Gastrocnemius medialis (tissue), 4 donors: ENCODE data around the gene PNMT. TPM values are rescaled to one million over a fixed set of nuclear protein-coding genes. Genes with fewer than 3 reads are reported as not detected.

Experiments
- ATAC-seq, 2 donors: fragments of 150-250 bp; one replicate each; pipeline ENCODE4 v1.9.1; 2016
- DNase-seq, 2 donors: peaks; one replicate each; pipeline ENCODE4 v3.0.0-alpha.2; 2019
- H3K27ac ChIP-seq, 4 donors: fragments of 200-600 bp; sonication (generic); 1 replicate in 1 of 4; 2 replicates in 3 of 4; pipeline ENCODE4 v1.5.1; 2016 to 2018; ENCODE audit warnings: mild to moderate bottlenecking in 2 of 4, moderate library complexity in 1 of 4
- H3K27me3 ChIP-seq, 3 donors: fragments of 200-600 bp; sonication (generic) in 2 of 3; 1 replicate in 1 of 3; 2 replicates in 2 of 3; pipeline versions ENCODE4 v1.5.1 to v1.6.0; 2016 to 2019; ENCODE audit warnings: mild to moderate bottlenecking in 1 of 3, moderate library complexity in 1 of 3
- H3K36me3 ChIP-seq, 2 donors: fragments of 200-600 bp; sonication (generic) in 1 of 2; one replicate each; pipeline ENCODE4 v1.5.1; 2017 to 2018
- H3K4me1 ChIP-seq, 2 donors: fragments of 200-600 bp; sonication (generic) in 1 of 2; one replicate each; pipeline ENCODE4 v1.5.1; 2016 to 2017; ENCODE audit warnings: mild to moderate bottlenecking in 2 of 2
- H3K4me3 ChIP-seq, 4 donors: fragments of 200-600 bp; sonication (generic) in 3 of 4; 1 replicate in 1 of 4; 2 replicates in 3 of 4; pipeline ENCODE4 v1.5.1; 2016 to 2019; ENCODE audit warnings: mild to moderate bottlenecking in 2 of 4
- H3K9me3 ChIP-seq, 3 donors: fragments of 200-600 bp; sonication (generic) in 2 of 3; 1 replicate in 1 of 3; 2 replicates in 2 of 3; pipeline ENCODE4 v1.5.1; 2016 to 2019
- CTCF ChIP-seq, 5 experiments: fragments of 450-650 bp in 3 of 5; fragments of 200-600 bp in 2 of 5; sonication (generic) in 2 of 5; IDR thresholded peaks in 4 of 5; conservative IDR thresholded peaks in 1 of 5; 1 replicate in 4 of 5; 2 replicates in 1 of 5; pipeline ENCODE4 v1.5.1; 2016 to 2019; ENCODE audit warnings: antibody characterized with exemption in 5 of 5, mild to moderate bottlenecking in 3 of 5, moderate library complexity in 3 of 5
- POLR2A ChIP-seq, 2 donors: fragments of 450-650 bp; IDR thresholded peaks; one replicate each; pipeline ENCODE4 v1.6.1; 2017; ENCODE audit warnings: antibody characterized with exemption in 2 of 2, mild to moderate bottlenecking in 2 of 2, moderate library complexity in 2 of 2
- in situ Hi-C, 4 donors: fragments of 200-750 bp; cut with MboI; loops; one replicate each; pipeline versions ENCODE4 v1.15.0 to v1.8.0; 2017; ENCODE audit warnings: low sequenced_read_pairs in 4 of 4
- intact Hi-C: fragments of 100-400 bp; cut with DNase I; formaldehyde crosslinking; loops from one replicate; pipeline ENCODE4 v1.15.1; 2023; ENCODE audit warnings: low total_unique reads
- total RNA-seq, 4 donors: library from RNA; depleted of rRNA; stranded (reverse); fragments of >200 nt; gene quantifications; one replicate each; pipeline versions ENCODE4 v1.1.0 to v1.2.3, GENCODE V29; 2016

The PNMT gene
- total RNA-seq, 4 donors from 2014 or later: 2.0 to 11.8 (median 7.1) TPM

GRCh38 chr17:39632153-39632941 lies 35.9 kb upstream of the PNMT start:
- Histone ChIP-seq H3K9me3 (no peaks in the 10 kb centered on the region), H3K4me1 (peaks cover 7 to 13% of the 10 kb centered on the region in 2 donors), H3K36me3 (no peaks in the 10 kb centered on the region), H3K27ac (no peak overlapping the region), H3K4me3 (no peak overlapping the region), H3K27me3 (peaks cover 7 to 12% (median 11%) of the 10 kb centered on the region in 3 donors)
- intact Hi-C loops: no loop called here
- no peak for ATAC-seq
- no peak for DNase-seq
- TF ChIP-seq POLR2A (IDR thresholded peaks at IDR 0.05) (no peak), CTCF (IDR thresholded peaks at IDR 0.05 in 4 of 5, conservative IDR thresholded peaks at IDR 0.05 in 1 of 5) (no peak)
- in situ Hi-C loops: no loop called here

- Histone ChIP-seq H3K27me3 (no peaks in the 10 kb centered on the region), H3K4me1 (peaks cover 19 to 23% of the 10 kb centered on the region in 2 donors), H3K36me3 (no peaks in the 10 kb centered on the region), H3K4me3 (no peak overlapping the region), H3K27ac (no peak overlapping the region), H3K9me3 (no peaks in the 10 kb centered on the region)
- in situ Hi-C loops (no loop called here), intact Hi-C loops (no loop called here)
- no peak for ATAC-seq
- DNase-seq: no peak
- TF ChIP-seq CTCF (IDR thresholded peaks at IDR 0.05 in 4 of 5, conservative IDR thresholded peaks at IDR 0.05 in 1 of 5): no peak
- TF ChIP-seq POLR2A (IDR thresholded peaks at IDR 0.05): no peak
Observed at GRCh38 chr17:39633570-39634183, 34.6 kb upstream of the PNMT start.

DNA sequence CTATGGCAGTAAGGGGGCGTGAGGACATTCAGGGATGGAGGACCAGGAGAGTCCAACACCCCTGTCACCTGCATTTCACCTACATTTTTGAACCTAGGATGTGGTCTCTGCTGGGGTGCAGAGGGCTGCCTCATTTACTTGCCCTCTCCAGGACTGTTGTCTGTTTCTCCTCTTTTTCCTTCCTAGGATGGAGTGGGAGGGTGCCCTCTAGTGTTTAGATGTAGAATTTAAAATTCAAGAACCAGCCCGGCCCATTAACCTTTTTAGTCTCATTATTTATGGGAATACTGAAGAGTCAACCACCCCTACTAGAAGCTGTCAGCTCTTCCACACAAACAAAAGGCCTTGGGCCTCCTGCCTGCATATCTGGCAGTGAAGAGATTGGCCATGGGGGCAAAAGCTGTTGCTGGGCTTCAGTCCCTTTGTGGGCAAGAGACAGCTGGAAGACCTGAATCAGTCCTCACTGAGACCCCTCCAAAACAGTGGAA lies 33.8 kb upstream of the PNMT start:
- no peak for DNase-seq
- no peaks in the 10 kb centered on the region for H3K36me3 ChIP-seq
- no peak for ATAC-seq
- TF ChIP-seq CTCF (IDR thresholded peaks at IDR 0.05 in 4 of 5, conservative IDR thresholded peaks at IDR 0.05 in 1 of 5) (peak; percentile 54 to 81 (median 66)), POLR2A (IDR thresholded peaks at IDR 0.05) (no peak)
- H3K27me3 ChIP-seq: no peaks in the 10 kb centered on the region
- H3K4me3 ChIP-seq: no peak overlapping the region
- peaks cover 26 to 31% of the 10 kb centered on the region in 2 donors for H3K4me1 ChIP-seq
- no peak overlapping the region for H3K27ac ChIP-seq
- intact Hi-C loops: no loop called here
- in situ Hi-C loops: no loop called here
- no peaks in the 10 kb centered on the region for H3K9me3 ChIP-seq

GRCh38 chr17:39635614-39636176 lies 32.6 kb upstream of the PNMT start:
- intact Hi-C loops: loop anchor here (2.0 to 5.0 kb wide), 3 partner anchors 13 to 117 kb away; partner anchors contain the start of gene TCAP
- DNase-seq: no peak
- no peaks in the 10 kb centered on the region for H3K27me3 ChIP-seq
- no peak for TF ChIP-seq CTCF (IDR thresholded peaks at IDR 0.05 in 4 of 5, conservative IDR thresholded peaks at IDR 0.05 in 1 of 5)
- no peak for TF ChIP-seq POLR2A (IDR thresholded peaks at IDR 0.05)
- no peaks in the 10 kb centered on the region for H3K36me3 ChIP-seq
- ATAC-seq: no peak
- H3K27ac ChIP-seq: peak overlapping the region; percentile 93 to 99 (median 94)
- in situ Hi-C loops: no loop called here
- H3K9me3 ChIP-seq: no peaks in the 10 kb centered on the region
- H3K4me3 ChIP-seq: no peak overlapping the region
- H3K4me1 ChIP-seq: peaks cover 31 to 38% of the 10 kb centered on the region in 2 donors
